ENCODE measurements around the gene OR1D5. TPM values are rescaled to one million over a fixed set of nuclear protein-coding genes. Genes with fewer than 3 reads are reported as not detected.

OR1D5 gene
- total and polyA plus RNA-seq, 2 donors (not counting 3 experiments of a cell fraction or from before 2014, with no cell fraction given), result not detected

DNA sequence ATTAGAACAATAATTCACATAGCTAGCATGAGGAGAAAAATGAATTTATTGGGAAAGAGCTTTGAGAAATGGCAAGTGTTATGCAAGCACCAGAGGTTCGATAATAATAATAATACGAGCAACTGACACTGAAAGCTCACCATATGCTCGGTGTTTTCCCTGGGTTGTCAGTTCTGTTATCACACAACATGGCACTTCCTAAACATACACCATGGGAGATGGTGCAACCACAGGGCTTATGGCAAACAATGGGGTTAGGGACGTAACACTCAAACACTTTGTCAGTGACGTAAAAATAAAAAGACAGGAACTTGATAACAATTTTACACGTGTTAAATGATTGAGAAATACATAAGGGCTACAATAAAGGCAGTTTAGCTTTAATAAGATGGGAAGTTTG is 23.7 kb downstream of the OR1D5 start:
- H2AFZ ChIP-seq (ENCODE audit: low read depth, low read length), result no peak overlapping the region
- no peak overlapping the region for H3K4me2 ChIP-seq (ENCODE audit: insufficient read depth, low read length)
- H3K4me1 ChIP-seq (ENCODE audit: control insufficient read depth, extremely low read depth, insufficient read depth, low read length), result no peaks in the 10 kb centered on the region
- H3K9ac ChIP-seq (replicated peaks; ENCODE audit: extremely low read depth, insufficient read depth, low read length), result no peak overlapping the region
- H3K36me3 ChIP-seq (ENCODE audit: control insufficient read depth in 2 of 2, extremely low read depth in 1 of 2, insufficient read depth in 2 of 2, low read length in 2 of 2), result no peaks in the 10 kb centered on the region
- TF ChIP-seq EZH2 (IDR thresholded peaks at IDR 0.05; ENCODE audit: borderline replicate concordance, low read depth, low read length, severe bottlenecking), result no peak
- TF ChIP-seq, protein P1, sequence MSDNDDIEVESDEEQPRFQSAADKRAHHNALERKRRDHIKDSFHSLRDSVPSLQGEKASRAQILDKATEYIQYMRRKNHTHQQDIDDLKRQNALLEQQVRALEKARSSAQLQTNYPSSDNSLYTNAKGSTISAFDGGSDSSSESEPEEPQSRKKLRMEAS (IDR thresholded peaks at IDR 0.05; ENCODE audit: insufficient read depth, insufficient read length), result no peak
- TF ChIP-seq JUN (IDR thresholded peaks at IDR 0.05; ENCODE audit: borderline replicate concordance, insufficient read depth, insufficient read length, low read depth), result no peak
- no peak for TF ChIP-seq POLR2AphosphoS5 (IDR thresholded peaks at IDR 0.05; ENCODE audit: insufficient read depth, low read depth, low read length)
- no peak for TF ChIP-seq CTCF (IDR thresholded peaks at IDR 0.05; ENCODE audit: extremely low read depth in 1 of 2, insufficient read depth in 1 of 2, low read depth in 1 of 2, low read length in 2 of 2)
- TF ChIP-seq MYC (IDR thresholded peaks at IDR 0.05; ENCODE audit: low read depth, low read length), result no peak
- TF ChIP-seq FOS (IDR thresholded peaks at IDR 0.05; ENCODE audit: borderline replicate concordance, insufficient read depth, low read length), result no peak
- no peak for TF ChIP-seq GATA2 (IDR thresholded peaks at IDR 0.05; ENCODE audit: insufficient read depth, insufficient read length, low read depth, low read length)
- TF ChIP-seq POLR2A (IDR thresholded peaks at IDR 0.05; ENCODE audit: low read depth, low read length), result no peak
- no peaks in the 10 kb centered on the region for H3K9me1 ChIP-seq (replicated peaks; ENCODE audit: control insufficient read depth, extremely low read depth, insufficient read depth, low read length)
- POLR2A ChIA-PET, result no interaction called here
- H3K27ac ChIP-seq (ENCODE audit: insufficient read depth, low read depth, low read length), result no peak overlapping the region
- H3K9me3 ChIP-seq (replicated peaks; ENCODE audit: control insufficient read depth, insufficient read depth, low read length), result no peaks in the 10 kb centered on the region
- FAIRE-seq, result no peak
- no peak for DNase-seq (ENCODE audit: low read depth, low spot score)
- dilution Hi-C loops (cut with MboI; ENCODE audit: extremely low pct_ligation_motif_present, low sequenced_read_pairs), result no loop called here
- H3K27me3 ChIP-seq (ENCODE audit: control insufficient read depth in 2 of 2, insufficient read depth in 2 of 2, low read length in 2 of 2), result peaks cover 2 to 7% of the 10 kb centered on the region in 2 experiments
- BruUV-seq (replicated peaks), result no TSS peak
- intact Hi-C loops (cut with micrococcal nuclease), result loop anchor here (10.0 kb wide), 1 partner anchor 785 kb away; no protein-coding TSS in a partner anchor
- H4K20me1 ChIP-seq (replicated peaks; ENCODE audit: control insufficient read depth, extremely low read depth, insufficient read depth, low read length), result no peaks in the 10 kb centered on the region
- no peaks in the 10 kb centered on the region for H3K79me2 ChIP-seq (ENCODE audit: control insufficient read depth, insufficient read depth, low read length)
- CTCF ChIA-PET, result interaction anchor here (0.7 to 2.5 kb wide), 6 partner anchors 8 to 457 kb away, joined by 3 to 13 read pairs (median 4); no protein-coding TSS in a partner anchor
- H3K4me3 ChIP-seq (replicated peaks in 1 of 3; ENCODE audit: insufficient read depth in 1 of 3, low read depth in 1 of 3, low read length in 3 of 3), result no peak overlapping the region
